GM12878 (cell line): Measurements from ENCODE around the gene RCL1. TPM values are rescaled to one million over a fixed set of nuclear protein-coding genes. Genes with fewer than 3 reads are reported as not detected.

ENCODE experiments used
- ATAC-seq: fragments of 200-7000 bp; cut with Tn5 transposase; 3 replicates; pipeline ENCODE4 v1.9.1; 2020; ENCODE audit warnings: mild to moderate bottlenecking, moderate library complexity
- BruUV-seq: library from RNA; stranded (reverse); fragments of 400-500 nt; replicated peaks from 2 replicates; lab custom pipeline; 2021; lab: Mats Ljungman, UMichigan
- CTCF ChIA-PET: fragments of 300-600 bp; sonication (Branson Sonifier 250); formaldehyde crosslinking; extraction: SDS; loops from one replicate; lab custom pipeline; 2021; ENCODE audit warnings: inconsistent platforms; lab: Yijun Ruan, JAX
- POLR2A ChIA-PET: fragments of 350-600 bp; formaldehyde crosslinking; extraction: SDS; loops from one replicate; lab custom pipeline; 2021; ENCODE audit warnings: inconsistent platforms; lab: Charles Lee
- RAD21 ChIA-PET: fragments of 300-600 bp; sonication (Branson Sonifier 250); formaldehyde crosslinking; loops from one replicate; lab custom pipeline; 2023; ENCODE audit warnings: antibody characterized with exemption; ENCODE audit not compliant: unreplicated experiment; lab: Charles Lee
- SMC1A ChIA-PET: fragments of 300-600 bp; sonication (Branson Sonifier 250); formaldehyde crosslinking; loops from one replicate; lab custom pipeline; 2023; ENCODE audit not compliant: unreplicated experiment, uncharacterized antibody; lab: Charles Lee
- DNase-seq: peaks from one replicate; pipeline ENCODE4 v3.0.0-alpha.2; 2011; ENCODE audit warnings: low read depth, low spot score
- FAIRE-seq: peaks from 3 replicates; lab custom pipeline; 2011; peaks lifted over from hg19 to GRCh38; lab: Jason Lieb, UNC
- H2AFZ ChIP-seq: 2 replicates; pipeline ENCODE4 v1.6.0; 2011; ENCODE audit warnings: low read depth, low read length, control low read depth; ENCODE audit not compliant: control insufficient read depth
- H3K27ac ChIP-seq: 2 replicates; pipeline ENCODE4 v1.5.1; 2011; ENCODE audit warnings: control low read depth; ENCODE audit not compliant: control insufficient read depth, insufficient read depth
- H3K27me3 ChIP-seq, 2 experiments: replicated peaks in 1 of 2; 2 replicates each; pipeline versions ENCODE4 v1.6.0 to v1.6.1; 2011; ENCODE audit warnings: low read length in 1 of 2; ENCODE audit not compliant: control insufficient read depth in 2 of 2, insufficient read depth in 2 of 2
- H3K36me3 ChIP-seq, 2 experiments: 2 replicates each; pipeline ENCODE4 v1.5.1; 2011; ENCODE audit warnings: low read length in 1 of 2; ENCODE audit not compliant: control insufficient read depth in 2 of 2, insufficient read depth in 2 of 2
- H3K4me1 ChIP-seq: 2 replicates; pipeline ENCODE4 v1.6.1; 2011; ENCODE audit warnings: mild to moderate bottlenecking, low read length, moderate library complexity, mixed read lengths; ENCODE audit not compliant: control insufficient read depth, insufficient read depth
- H3K4me2 ChIP-seq: 2 replicates; pipeline ENCODE4 v1.6.0; 2011; ENCODE audit warnings: control low read depth; ENCODE audit not compliant: control insufficient read depth, insufficient read depth
- H3K4me3 ChIP-seq: fragments of 200-600 bp; sonication (generic); 2 replicates; pipeline ENCODE4 v1.5.1; 2016
- H3K79me2 ChIP-seq: 2 replicates; pipeline ENCODE4 v1.6.0; 2011; ENCODE audit warnings: low read length; ENCODE audit not compliant: control insufficient read depth, insufficient read depth
- H3K9ac ChIP-seq: 2 replicates; pipeline ENCODE4 v1.8.0; 2011; ENCODE audit warnings: low read length, control low read depth, mixed read lengths; ENCODE audit not compliant: control insufficient read depth, insufficient read depth
- H3K9me3 ChIP-seq: replicated peaks from 3 replicates; pipeline ENCODE4 v1.5.1; 2011; ENCODE audit warnings: mild to moderate bottlenecking, low read length; ENCODE audit not compliant: control insufficient read depth, insufficient read depth
- H4K20me1 ChIP-seq: 2 replicates; pipeline ENCODE4 v1.6.0; 2011; ENCODE audit not compliant: control insufficient read depth, insufficient read depth
- BHLHE40 ChIP-seq, 2 experiments: fragments of 450-650 bp in 1 of 2; IDR thresholded peaks; 2 replicates each; pipeline ENCODE4 v1.6.1; 2011 to 2017; ENCODE audit warnings: low read depth in 2 of 2, borderline replicate concordance in 1 of 2, improper control_type of control experiment in 1 of 2, low read length in 1 of 2, mild to moderate bottlenecking in 1 of 2
- CHD1 ChIP-seq: IDR thresholded peaks from 2 replicates; pipeline ENCODE4 v1.6.1; 2012; ENCODE audit warnings: low read depth, low read length, improper control_type of control experiment
- FOXM1 ChIP-seq: IDR thresholded peaks from 2 replicates; pipeline ENCODE4 v1.6.1; 2012; ENCODE audit warnings: low read depth, mild to moderate bottlenecking, inconsistent platforms, low read length, moderate library complexity
- MTA3 ChIP-seq: IDR thresholded peaks from 2 replicates; pipeline ENCODE4 v1.6.1; 2012; ENCODE audit warnings: low read length, inconsistent platforms, borderline replicate concordance
- NFIC ChIP-seq: IDR thresholded peaks from 2 replicates; pipeline ENCODE4 v1.6.1; 2012; ENCODE audit warnings: low read depth, mild to moderate bottlenecking, inconsistent platforms, low read length, moderate library complexity
- RCOR1 ChIP-seq: conservative IDR thresholded peaks from 2 replicates; pipeline ENCODE4 v1.6.1; 2012; ENCODE audit warnings: low read depth, low read length, improper control_type of control experiment
- RFX5 ChIP-seq: IDR thresholded peaks from 2 replicates; pipeline ENCODE4 v1.6.1; 2011; ENCODE audit warnings: low read depth, low read length, improper control_type of control experiment
- TCF3 ChIP-seq: IDR thresholded peaks from 2 replicates; pipeline ENCODE4 v1.6.1; 2012; ENCODE audit warnings: low read depth, mild to moderate bottlenecking, low read length, borderline replicate concordance; ENCODE audit not compliant: insufficient read depth
- WGBS: methylation state at CpG from one replicate; pipeline ENCODE4 v1.1.6; 2016; ENCODE audit warnings: low lambda C conversion rate; ENCODE audit not compliant: insufficient replicate concordance, insufficient coverage; ENCODE audit errors: missing lambda C conversion rate; 5-methylcytosine and 5-hydroxymethylcytosine counted together
- in situ Hi-C: fragments of 300-500 bp; cut with MboI; formaldehyde crosslinking; loops from 9 replicates; pipeline ENCODE4 v1.14.3; 2018; ENCODE audit warnings: mixed read lengths
- intact Hi-C: fragments of 100-400 bp; cut with micrococcal nuclease; formaldehyde crosslinking; loops from one replicate; pipeline ENCODE4 v1.14.2; 2022; ENCODE audit not compliant: unreplicated experiment
- polyA plus RNA-seq, 11 experiments: library from polyadenylated mRNA; depleted of rRNA in 4 of 11; unstranded in 6 of 11; stranded (reverse) in 5 of 11; fragments of >200 nt; fragmentation: Nextera tagmentation in 4 of 11; fragmentation: Illumina TruSeq in 1 of 11; extraction: Ambion mirVana in 4 of 11; extraction: Trizol in 1 of 11; gene quantifications; 1 replicate in 1 of 11; 2 replicates in 10 of 11; pipeline versions ENCODE4 v1.2.1 to v1.2.3, GENCODE V29; 2011 to 2016; ENCODE audit warnings: inconsistent platforms in 2 of 11, missing spikeins in 2 of 11, low read depth in 1 of 11
- total RNA-seq, 4 experiments: library from RNA; depleted of rRNA in 3 of 4; stranded (reverse); fragments of >200 nt in 3 of 4; fragmentation: Illumina TruSeq in 1 of 4; extraction: Trizol in 1 of 4; gene quantifications; 2 replicates each; pipeline versions ENCODE4 v1.2.1 to v1.2.3, GENCODE V29; 2013 to 2021
- TF ChIP-seq, protein P1 (sequence below): fragments of 450-650 bp; formaldehyde crosslinking; IDR thresholded peaks from 2 replicates; pipeline ENCODE4 v1.5.0; 2022; ENCODE audit warnings: mild to moderate bottlenecking, missing genetic modification characterization
- TF ChIP-seq, protein P2 (sequence below): IDR thresholded peaks from 2 replicates; pipeline ENCODE4 v1.6.1; 2012; ENCODE audit warnings: low read depth, low read length, improper control_type of control experiment
- TF ChIP-seq, protein P3 (sequence below): fragments of 450-650 bp; formaldehyde crosslinking; IDR thresholded peaks from 2 replicates; pipeline ENCODE4 v1.4.0; 2022; ENCODE audit warnings: mild to moderate bottlenecking, moderate library complexity

The RCL1 gene
- total and polyA plus RNA-seq, 10 of the 15 experiments (the other 5 are each of a cell fraction or from before 2014, with no cell fraction given): 21.1 to 46.8 (median 30.5) TPM

DNA sequence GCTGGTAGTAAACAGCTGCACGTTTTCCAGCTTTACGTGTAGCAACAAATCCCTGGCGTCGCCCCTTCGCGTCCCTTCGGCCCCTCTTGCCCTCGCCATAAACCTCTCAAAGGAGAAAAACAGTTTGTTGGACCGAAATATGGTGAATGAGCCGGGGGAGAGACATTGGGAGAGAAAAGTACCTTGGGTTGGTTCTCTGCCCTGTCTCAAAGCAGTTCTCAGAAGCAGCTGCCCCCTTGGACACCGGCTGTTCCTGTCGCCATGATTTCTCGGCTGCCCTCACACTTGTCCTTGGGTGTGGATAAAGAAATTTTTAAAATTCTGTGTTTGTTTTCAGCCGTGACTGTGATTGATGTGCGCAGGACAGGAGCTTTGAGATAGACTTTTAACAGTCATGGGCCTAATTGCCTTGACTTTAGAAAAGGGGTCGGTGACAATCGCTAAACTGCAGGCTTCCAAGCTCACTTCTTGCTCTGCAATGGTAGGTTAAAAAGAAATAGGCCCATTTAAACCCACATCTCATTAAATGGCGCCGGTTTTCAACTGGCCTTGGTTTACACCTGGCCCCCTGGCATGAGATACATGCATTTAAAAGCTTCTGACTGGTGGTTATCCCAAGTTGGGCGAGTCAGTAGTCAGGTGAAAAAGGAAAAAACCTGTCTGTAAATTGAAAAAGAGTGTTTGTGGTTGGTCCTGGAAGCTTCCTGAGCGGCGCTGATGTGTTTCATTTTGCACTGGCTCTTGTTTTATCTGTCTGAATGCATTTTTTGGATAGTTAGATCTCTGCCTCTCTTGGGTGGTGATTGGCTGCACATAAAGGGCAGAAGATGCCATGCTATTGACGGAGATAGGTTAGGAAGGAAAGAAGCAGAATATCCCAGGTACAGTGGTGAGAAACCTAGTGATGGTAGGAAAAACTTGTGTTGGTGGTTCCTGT lies 983 bp downstream of the RCL1 start:
- Histone ChIP-seq H3K27me3 (no peaks in the 10 kb centered on the region), H3K4me2 (peak overlapping the region; percentile 97), H3K36me3 (no peaks in the 10 kb centered on the region), H2AFZ (peak overlapping the region; percentile 96), H4K20me1 (no peaks in the 10 kb centered on the region), H3K9ac (peak overlapping the region; percentile 84), H3K9me3 (no peaks in the 10 kb centered on the region; the same call in 2 of the 3 replicates), H3K79me2 (peaks cover 60% of the 10 kb centered on the region), H3K27ac (peak overlapping the region; percentile 82), H3K4me1 (peaks cover 11% of the 10 kb centered on the region), H3K4me3 (peak overlapping the region; percentile 82)
- POLR2A ChIA-PET: interaction anchor here (0.5 to 2.2 kb wide), 13 partner anchors 17 to 645 kb away, joined by 3 to 9 read pairs (median 4); partner anchors contain the start of gene AK3
- in situ Hi-C loops (no loop called here), intact Hi-C loops (loop anchor here (2.0 to 10.0 kb wide), 2 partner anchors 31 to 191 kb away; partner anchors contain the start of gene JAK2)
- FAIRE-seq (no peak), DNase-seq (no peak), ATAC-seq (no peak)
- BruUV-seq: no TSS peak
- CTCF ChIA-PET: interaction anchor here (0.7 to 2.0 kb wide), 11 partner anchors 21 to 195 kb away, joined by 3 to 16 read pairs (median 4); no protein-coding TSS in a partner anchor
- RAD21 ChIA-PET: interaction anchor here (0.8 to 4.6 kb wide), 11 partner anchors 22 to 838 kb away, joined by 3 to 44 read pairs (median 7); partner anchors contain the start of genes AK3 and JAK2
- SMC1A ChIA-PET: interaction anchor here (0.6 to 3.5 kb wide), 28 partner anchors 15 to 807 kb away, joined by 3 to 21 read pairs (median 4); partner anchors contain the start of gene JAK2
- 15% methylated on average over 23 of the region's 23 CpGs for WGBS
- peak; percentile 40 to 55; a peak in 2 of 4 replicates for TF ChIP-seq BHLHE40 (IDR thresholded peaks at IDR 0.05; ENCODE audit: borderline replicate concordance in 1 of 2, low read depth in 2 of 2, low read length in 1 of 2)
- TF ChIP-seq, protein P1, sequence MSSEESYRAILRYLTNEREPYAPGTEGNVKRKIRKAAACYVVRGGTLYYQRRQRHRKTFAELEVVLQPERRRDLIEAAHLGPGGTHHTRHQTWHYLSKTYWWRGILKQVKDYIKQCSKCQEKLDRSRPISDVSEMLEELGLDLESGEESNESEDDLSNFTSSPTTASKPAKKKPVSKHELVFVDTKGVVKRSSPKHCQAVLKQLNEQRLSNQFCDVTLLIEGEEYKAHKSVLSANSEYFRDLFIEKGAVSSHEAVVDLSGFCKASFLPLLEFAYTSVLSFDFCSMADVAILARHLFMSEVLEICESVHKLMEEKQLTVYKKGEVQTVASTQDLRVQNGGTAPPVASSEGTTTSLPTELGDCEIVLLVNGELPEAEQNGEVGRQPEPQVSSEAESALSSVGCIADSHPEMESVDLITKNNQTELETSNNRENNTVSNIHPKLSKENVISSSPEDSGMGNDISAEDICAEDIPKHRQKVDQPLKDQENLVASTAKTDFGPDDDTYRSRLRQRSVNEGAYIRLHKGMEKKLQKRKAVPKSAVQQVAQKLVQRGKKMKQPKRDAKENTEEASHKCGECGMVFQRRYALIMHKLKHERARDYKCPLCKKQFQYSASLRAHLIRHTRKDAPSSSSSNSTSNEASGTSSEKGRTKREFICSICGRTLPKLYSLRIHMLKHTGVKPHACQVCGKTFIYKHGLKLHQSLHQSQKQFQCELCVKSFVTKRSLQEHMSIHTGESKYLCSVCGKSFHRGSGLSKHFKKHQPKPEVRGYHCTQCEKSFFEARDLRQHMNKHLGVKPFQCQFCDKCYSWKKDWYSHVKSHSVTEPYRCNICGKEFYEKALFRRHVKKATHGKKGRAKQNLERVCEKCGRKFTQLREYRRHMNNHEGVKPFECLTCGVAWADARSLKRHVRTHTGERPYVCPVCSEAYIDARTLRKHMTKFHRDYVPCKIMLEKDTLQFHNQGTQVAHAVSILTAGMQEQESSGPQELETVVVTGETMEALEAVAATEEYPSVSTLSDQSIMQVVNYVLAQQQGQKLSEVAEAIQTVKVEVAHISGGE (CRISPR knock-in tag): no peak
- TF ChIP-seq RCOR1: no peak
- 0 out of 2 replicates have a peak, but pooled peaks have one; percentile 25 for TF ChIP-seq FOXM1
- TF ChIP-seq, protein P2, sequence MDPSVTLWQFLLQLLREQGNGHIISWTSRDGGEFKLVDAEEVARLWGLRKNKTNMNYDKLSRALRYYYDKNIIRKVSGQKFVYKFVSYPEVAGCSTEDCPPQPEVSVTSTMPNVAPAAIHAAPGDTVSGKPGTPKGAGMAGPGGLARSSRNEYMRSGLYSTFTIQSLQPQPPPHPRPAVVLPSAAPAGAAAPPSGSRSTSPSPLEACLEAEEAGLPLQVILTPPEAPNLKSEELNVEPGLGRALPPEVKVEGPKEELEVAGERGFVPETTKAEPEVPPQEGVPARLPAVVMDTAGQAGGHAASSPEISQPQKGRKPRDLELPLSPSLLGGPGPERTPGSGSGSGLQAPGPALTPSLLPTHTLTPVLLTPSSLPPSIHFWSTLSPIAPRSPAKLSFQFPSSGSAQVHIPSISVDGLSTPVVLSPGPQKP: no peak
- TF ChIP-seq TCF3: 0 out of 2 replicates have a peak, but pooled peaks have one; percentile 14
- no peak for TF ChIP-seq CHD1
- TF ChIP-seq, protein P3, sequence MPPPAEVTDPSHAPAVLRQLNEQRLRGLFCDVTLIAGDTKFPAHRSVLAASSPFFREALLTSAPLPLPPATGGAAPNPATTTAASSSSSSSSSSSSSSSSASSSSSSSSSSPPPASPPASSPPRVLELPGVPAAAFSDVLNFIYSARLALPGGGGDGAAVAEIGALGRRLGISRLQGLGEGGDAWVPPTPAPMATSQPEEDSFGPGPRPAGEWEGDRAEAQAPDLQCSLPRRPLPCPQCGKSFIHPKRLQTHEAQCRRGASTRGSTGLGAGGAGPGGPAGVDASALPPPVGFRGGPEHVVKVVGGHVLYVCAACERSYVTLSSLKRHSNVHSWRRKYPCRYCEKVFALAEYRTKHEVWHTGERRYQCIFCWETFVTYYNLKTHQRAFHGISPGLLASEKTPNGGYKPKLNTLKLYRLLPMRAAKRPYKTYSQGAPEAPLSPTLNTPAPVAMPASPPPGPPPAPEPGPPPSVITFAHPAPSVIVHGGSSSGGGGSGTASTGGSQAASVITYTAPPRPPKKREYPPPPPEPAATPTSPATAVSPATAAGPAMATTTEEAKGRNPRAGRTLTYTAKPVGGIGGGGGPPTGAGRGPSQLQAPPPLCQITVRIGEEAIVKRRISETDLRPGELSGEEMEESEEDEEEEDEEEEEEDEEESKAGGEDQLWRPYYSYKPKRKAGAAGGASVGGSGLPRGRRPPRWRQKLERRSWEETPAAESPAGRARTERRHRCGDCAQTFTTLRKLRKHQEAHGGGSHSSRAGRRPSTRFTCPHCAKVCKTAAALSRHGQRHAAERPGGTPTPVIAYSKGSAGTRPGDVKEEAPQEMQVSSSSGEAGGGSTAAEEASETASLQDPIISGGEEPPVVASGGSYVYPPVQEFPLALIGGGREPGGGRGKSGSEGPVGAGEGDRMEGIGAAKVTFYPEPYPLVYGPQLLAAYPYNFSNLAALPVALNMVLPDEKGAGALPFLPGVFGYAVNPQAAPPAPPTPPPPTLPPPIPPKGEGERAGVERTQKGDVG (CRISPR knock-in tag): no peak
- TF ChIP-seq NFIC: no peak
- no peak for TF ChIP-seq RFX5
- TF ChIP-seq MTA3: no peak
